ENCODE results near the gene CDH4.

The CDH4 gene

GRCh38 chr20:61600016-61600415 lies 348.0 kb downstream of the CDH4 start:
- in situ Hi-C loops (cut with HindIII; ENCODE audit: low pct_ligation_motif_present, low pct_unique_long_range_greater_than_20kb, low sequenced_read_pairs): no loop called here
- no peak for DNase-seq

DNA sequence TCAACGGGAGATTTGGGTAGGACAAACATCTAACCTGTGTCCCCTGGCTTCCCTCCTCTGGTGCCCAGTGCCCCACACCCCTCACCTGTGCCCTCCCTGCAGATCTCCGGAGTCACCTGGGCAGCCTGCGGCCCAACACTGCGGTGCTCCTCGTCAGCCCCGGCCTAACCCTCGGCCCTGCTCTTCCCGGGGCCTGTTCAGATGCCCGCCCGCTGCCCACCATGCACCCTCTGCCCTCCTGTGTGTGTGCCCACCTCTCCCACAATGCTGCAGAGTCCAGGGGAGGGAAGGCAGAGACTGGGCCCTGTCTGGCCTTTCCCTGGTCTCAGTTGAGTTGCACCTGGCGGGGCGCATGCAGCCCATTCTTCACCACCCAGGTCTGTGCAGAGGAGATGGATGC lies 349.3 kb downstream of the CDH4 start:
- DNase-seq: no peak
- in situ Hi-C loops (cut with HindIII; ENCODE audit: low pct_ligation_motif_present, low pct_unique_long_range_greater_than_20kb, low sequenced_read_pairs): no loop called here

- DNase-seq: no peak
- in situ Hi-C loops (cut with HindIII; ENCODE audit: low pct_ligation_motif_present, low pct_unique_long_range_greater_than_20kb, low sequenced_read_pairs): no loop called here
These were observed 349.8 kb downstream of the CDH4 start for GRCh38 chr20:61601853-61602252.

DNA sequence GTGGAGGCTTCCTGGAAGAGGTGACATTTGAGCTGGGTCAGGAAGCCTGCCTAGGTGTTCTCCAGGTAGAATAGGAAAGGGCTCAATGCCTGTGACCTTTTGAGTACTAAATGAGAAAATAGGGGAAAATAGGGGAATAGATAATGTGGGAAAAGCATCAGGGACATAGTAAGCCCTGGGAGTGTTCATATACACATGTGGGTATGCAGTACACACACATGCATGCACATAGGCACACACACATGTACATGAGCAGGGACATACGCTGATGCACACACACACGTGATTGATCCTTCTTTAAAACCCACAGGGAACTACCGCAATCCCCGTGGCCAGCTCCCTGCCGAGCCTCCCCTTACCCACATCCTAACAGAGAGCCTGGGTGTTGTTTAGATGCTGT lies 351.7 kb downstream of the CDH4 start:
- no peak for DNase-seq
- in situ Hi-C loops (cut with HindIII; ENCODE audit: low pct_ligation_motif_present, low pct_unique_long_range_greater_than_20kb, low sequenced_read_pairs): no loop called here

- in situ Hi-C loops (cut with HindIII; ENCODE audit: low pct_ligation_motif_present, low pct_unique_long_range_greater_than_20kb, low sequenced_read_pairs): no loop called here
- no peak for DNase-seq
These were observed 352.5 kb downstream of the CDH4 start for GRCh38 chr20:61604549-61604948.

- in situ Hi-C loops (cut with HindIII; ENCODE audit: low pct_ligation_motif_present, low pct_unique_long_range_greater_than_20kb, low sequenced_read_pairs): no loop called here
- DNase-seq: no peak
These were observed 353.2 kb downstream of the CDH4 start for GRCh38 chr20:61605283-61605682.

DNA sequence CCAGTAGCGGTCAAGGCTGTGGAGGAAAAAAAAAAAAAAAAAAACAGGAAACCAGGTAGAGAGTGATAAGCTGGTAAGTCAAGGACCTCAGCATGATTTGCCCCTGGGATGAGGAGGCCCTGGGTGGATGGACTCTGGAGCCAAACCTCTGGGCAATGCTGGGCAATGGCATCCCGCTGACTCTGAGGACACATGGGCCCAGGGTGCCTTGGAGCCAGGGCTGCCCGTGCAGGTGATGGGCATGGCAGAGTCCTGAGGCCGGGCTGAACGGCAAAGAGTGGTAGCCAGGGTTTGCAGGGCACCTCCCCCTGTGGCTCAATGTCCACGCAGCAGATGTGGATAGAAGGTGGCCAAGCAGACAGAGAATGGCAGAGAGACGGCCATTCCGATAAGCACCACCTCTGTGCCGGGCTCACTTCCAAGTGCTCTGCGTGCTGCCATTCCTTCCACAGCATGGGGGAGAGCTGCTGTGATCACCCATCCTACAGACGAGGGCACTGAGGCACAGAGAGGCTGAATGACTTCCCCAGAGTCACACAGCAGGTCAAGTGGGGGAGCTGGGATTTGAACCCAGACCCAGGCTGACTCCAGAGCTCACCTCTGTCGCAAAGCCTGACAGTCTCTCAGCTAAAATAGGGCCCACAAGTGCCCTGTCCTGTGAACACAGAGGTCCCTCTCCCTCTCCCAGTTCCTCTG lies 353.9 kb downstream of the CDH4 start:
- in situ Hi-C loops (cut with HindIII; ENCODE audit: low pct_ligation_motif_present, low pct_unique_long_range_greater_than_20kb, low sequenced_read_pairs): no loop called here
- DNase-seq: no peak

- peak; percentile 17 for DNase-seq
- in situ Hi-C loops (cut with HindIII; ENCODE audit: low pct_ligation_motif_present, low pct_unique_long_range_greater_than_20kb, low sequenced_read_pairs): no loop called here
These were observed 356.4 kb downstream of the CDH4 start for GRCh38 chr20:61608275-61609085.

DNA sequence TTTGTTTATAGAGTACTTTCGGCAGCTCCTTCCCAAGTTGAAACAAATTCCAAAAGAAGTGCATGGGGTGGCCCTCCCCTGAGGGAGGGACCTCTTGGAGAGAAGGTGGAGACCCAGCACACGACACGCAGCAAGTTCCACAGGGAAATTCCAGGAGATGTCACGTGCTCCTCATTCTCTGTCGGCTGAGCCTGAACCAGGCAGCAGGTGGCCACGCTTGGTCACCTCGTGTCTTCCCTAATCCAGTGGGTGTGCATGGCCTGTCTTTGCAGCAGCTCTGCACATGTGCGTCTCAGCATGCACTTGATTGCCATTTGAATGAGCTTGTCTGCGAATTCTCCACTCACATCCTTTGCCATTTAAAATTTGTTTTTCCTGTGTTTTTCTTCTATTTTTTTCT lies 357.4 kb downstream of the CDH4 start:
- no peak for DNase-seq
- in situ Hi-C loops (cut with HindIII; ENCODE audit: low pct_ligation_motif_present, low pct_unique_long_range_greater_than_20kb, low sequenced_read_pairs): no loop called here

DNA sequence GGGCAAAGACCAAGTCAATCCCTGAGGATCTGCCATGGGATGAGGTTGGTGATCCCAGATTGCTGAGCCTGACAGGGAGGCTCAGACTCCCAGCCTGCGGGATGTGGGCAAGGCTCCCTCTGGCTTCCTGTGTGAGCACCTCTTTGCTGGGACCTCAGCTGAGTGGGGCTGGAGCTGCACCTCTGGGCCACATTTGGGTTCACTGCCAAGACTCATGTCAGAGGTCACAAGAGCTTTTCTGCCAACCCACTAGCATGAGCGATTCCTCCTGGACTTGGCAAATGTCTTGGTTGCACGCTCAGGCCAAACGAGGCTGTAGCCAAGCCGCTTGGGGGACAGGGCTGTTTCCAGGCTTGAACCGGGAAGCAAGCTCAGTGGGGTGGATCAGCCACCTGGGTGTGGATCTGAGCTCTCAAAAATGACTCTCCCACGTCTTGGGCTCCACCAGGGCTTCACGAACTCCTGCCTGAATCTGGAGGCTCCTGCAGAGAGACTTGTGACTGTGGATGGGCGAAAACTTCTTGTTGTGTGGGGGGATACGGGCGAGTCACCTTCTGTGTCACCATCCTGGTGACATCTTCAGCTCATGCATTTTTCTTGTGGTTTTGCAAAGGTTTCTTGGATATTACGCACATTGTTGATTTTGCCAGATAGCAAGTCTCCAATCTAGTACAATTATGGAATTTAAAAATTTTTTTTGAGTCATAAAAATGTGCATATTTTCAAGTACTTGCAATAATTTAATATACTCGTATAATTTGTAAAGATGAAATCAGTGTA lies 359.5 kb downstream of the CDH4 start:
- in situ Hi-C loops (cut with HindIII; ENCODE audit: low pct_ligation_motif_present, low pct_unique_long_range_greater_than_20kb, low sequenced_read_pairs): no loop called here
- no peak for DNase-seq

DNA sequence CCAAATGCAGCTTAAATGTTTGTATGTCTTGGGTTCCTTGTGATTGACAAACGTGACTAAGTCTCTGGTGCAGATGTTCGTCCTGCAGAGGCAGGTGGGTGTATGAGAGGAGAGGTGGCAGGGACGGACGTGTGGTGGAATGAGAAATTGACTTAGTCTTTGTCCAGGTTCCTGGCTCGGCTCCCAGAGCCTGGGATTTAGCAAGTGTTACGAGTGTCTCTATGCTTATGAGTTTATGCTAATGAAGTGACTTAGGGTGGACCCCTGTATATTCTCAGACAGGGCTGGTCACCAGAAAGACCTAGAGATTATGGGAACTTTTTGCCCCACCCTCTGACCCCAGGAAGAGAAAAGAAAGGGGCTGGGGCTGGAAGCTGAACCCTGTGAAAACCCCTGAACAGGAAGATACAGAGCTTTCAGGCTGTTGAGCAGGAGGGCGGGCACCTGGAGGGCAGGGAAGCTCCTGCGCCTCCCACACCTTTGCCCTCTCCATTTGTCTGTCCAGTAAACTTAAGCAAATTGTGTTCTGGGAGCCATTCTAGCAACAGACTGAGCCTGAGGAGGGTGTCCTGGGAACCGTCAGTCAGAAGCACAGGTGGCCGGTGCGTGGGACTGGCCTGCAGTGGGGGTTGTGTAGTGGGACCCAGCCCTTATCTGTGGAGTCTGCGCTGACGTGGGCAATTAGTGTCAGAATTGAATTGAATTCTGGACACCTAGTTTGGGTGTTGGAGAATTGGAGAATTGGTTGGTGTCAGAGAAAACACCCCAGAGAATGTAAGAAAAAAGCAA lies 362.1 kb downstream of the CDH4 start:
- in situ Hi-C loops (cut with HindIII; ENCODE audit: low pct_ligation_motif_present, low pct_unique_long_range_greater_than_20kb, low sequenced_read_pairs): no loop called here
- no peak for DNase-seq

GRCh38 chr20:61614706-61615100 lies 362.6 kb downstream of the CDH4 start:
- DNase-seq: no peak
- in situ Hi-C loops (cut with HindIII; ENCODE audit: low pct_ligation_motif_present, low pct_unique_long_range_greater_than_20kb, low sequenced_read_pairs): no loop called here

DNA sequence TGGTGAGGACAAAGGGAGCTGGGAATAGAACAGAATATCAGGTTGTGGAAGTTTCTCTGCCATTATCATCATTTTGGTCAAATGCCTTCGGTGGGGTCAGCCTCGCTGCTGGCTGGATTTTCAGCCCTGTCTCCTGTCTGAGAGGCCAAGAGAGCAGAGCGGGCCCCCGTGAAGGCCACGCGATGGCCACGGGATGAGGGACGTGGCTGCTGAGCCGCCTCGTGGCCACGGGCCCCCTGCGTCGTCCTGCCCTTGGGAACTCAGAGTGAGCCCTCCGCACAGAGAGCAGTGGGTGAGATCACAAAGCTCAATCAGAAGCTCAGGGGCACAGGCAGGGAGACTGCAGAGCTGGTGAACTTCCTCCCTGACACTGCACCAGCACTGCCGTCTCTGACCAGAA lies 363.7 kb downstream of the CDH4 start:
- DNase-seq: no peak
- in situ Hi-C loops (cut with HindIII; ENCODE audit: low pct_ligation_motif_present, low pct_unique_long_range_greater_than_20kb, low sequenced_read_pairs): no loop called here

DNA sequence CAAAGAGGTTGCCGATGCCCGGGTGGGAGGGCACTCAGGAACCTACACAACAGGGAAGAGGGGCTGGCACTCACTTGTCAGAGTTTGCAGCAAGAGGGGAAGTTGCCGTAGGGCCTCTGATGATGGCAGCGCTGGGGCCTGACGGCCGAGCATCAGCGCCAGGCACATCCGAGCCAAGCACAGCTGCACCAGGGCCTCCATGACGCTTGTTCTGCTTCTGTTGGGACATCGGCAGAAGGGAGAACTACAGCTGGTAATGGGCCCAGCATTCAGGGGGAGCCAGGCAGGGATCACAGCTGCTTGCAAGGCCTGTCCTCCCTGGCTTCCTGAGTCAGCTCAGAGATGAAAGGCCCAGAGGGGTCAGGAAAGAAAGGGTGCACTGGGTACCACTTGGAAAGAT lies 367.7 kb downstream of the CDH4 start:
- no peak for DNase-seq
- in situ Hi-C loops (cut with HindIII; ENCODE audit: low pct_ligation_motif_present, low pct_unique_long_range_greater_than_20kb, low sequenced_read_pairs): no loop called here

- DNase-seq: no peak
- in situ Hi-C loops (cut with HindIII; ENCODE audit: low pct_ligation_motif_present, low pct_unique_long_range_greater_than_20kb, low sequenced_read_pairs): no loop called here
These were observed 368.1 kb downstream of the CDH4 start for GRCh38 chr20:61620174-61620573.

- no peak for DNase-seq
- in situ Hi-C loops (cut with HindIII; ENCODE audit: low pct_ligation_motif_present, low pct_unique_long_range_greater_than_20kb, low sequenced_read_pairs): no loop called here
These were observed 369.1 kb downstream of the CDH4 start for GRCh38 chr20:61621035-61621730.

GRCh38 chr20:61621852-61622251 lies 369.8 kb downstream of the CDH4 start:
- DNase-seq: no peak
- in situ Hi-C loops (cut with HindIII; ENCODE audit: low pct_ligation_motif_present, low pct_unique_long_range_greater_than_20kb, low sequenced_read_pairs): no loop called here

- in situ Hi-C loops (cut with HindIII; ENCODE audit: low pct_ligation_motif_present, low pct_unique_long_range_greater_than_20kb, low sequenced_read_pairs): no loop called here
These were observed 371.4 kb downstream of the CDH4 start for GRCh38 chr20:61623451-61623850.

More at GRCh38 chr20:61623451-61623850, 371.4 kb downstream of the CDH4 start:
- DNase-seq: no peak

Measured in ACHN (cell line).